H1 (cell line): ENCODE data around the gene ANKS1B. TPM values are rescaled to one million over a fixed set of nuclear protein-coding genes. Genes with fewer than 3 reads are reported as not detected.

Source experiments
- CTCF ChIA-PET: fragments of 300-600 bp; sonication (Branson Sonifier 250); formaldehyde crosslinking; loops from one replicate; lab custom pipeline; 2021; ENCODE audit not compliant: partially characterized antibody; lab: Charles Lee
- POLR2A ChIA-PET: fragments of 300-600 bp; sonication (Branson Sonifier 250); formaldehyde crosslinking; loops from one replicate; lab custom pipeline; 2021; ENCODE audit warnings: inconsistent platforms; ENCODE audit not compliant: partially characterized antibody; lab: Charles Lee
- DNase-seq, 2 experiments: peaks; one replicate each; pipeline versions ENCODE4 v3.0.0 to v3.0.0-alpha.2; 2010 to 2022; ENCODE audit warnings: low spot score in 2 of 2, low read depth in 1 of 2, mixed read lengths in 1 of 2
- FAIRE-seq: peaks from 2 replicates; lab custom pipeline; 2011; peaks lifted over from hg19 to GRCh38; lab: Jason Lieb, UNC
- H2AFZ ChIP-seq: 2 replicates; pipeline ENCODE4 v1.8.1; 2012; ENCODE audit warnings: low read length, inconsistent platforms
- H2AK5ac ChIP-seq: 2 replicates; pipeline ENCODE4 v1.6.1; 2013; ENCODE audit warnings: low read depth, low read length
- H2BK120ac ChIP-seq: replicated peaks from 2 replicates; pipeline ENCODE3; 2013; ENCODE audit warnings: low read depth, low read length, inconsistent platforms
- H2BK12ac ChIP-seq: 2 replicates; pipeline ENCODE4 v1.6.1; 2013; ENCODE audit warnings: low read depth, low read length
- H2BK15ac ChIP-seq: 2 replicates; pipeline ENCODE4 v1.6.1; 2013; ENCODE audit warnings: low read length
- H2BK20ac ChIP-seq: 2 replicates; pipeline ENCODE4 v1.6.1; 2013; ENCODE audit warnings: low read length
- H2BK5ac ChIP-seq: 2 replicates; pipeline ENCODE4 v1.6.1; 2013; ENCODE audit warnings: low read depth, low read length
- H3K14ac ChIP-seq: 2 replicates; pipeline ENCODE4 v1.6.1; 2013; ENCODE audit warnings: inconsistent platforms; ENCODE audit not compliant: insufficient read length
- H3K18ac ChIP-seq: 2 replicates; pipeline ENCODE4 v1.6.1; 2013; ENCODE audit warnings: low read length; ENCODE audit errors: extremely low read depth
- H3K23ac ChIP-seq: 2 replicates; pipeline ENCODE4 v1.6.1; 2013; ENCODE audit warnings: inconsistent platforms; ENCODE audit not compliant: insufficient read length
- H3K23me2 ChIP-seq: 2 replicates; pipeline ENCODE4 v1.6.1; 2013; ENCODE audit warnings: low read depth, low read length
- H3K27ac ChIP-seq: 2 replicates; pipeline ENCODE4 v1.6.1; 2011; ENCODE audit warnings: low read depth, low read length, inconsistent platforms
- H3K27me3 ChIP-seq, 4 experiments: replicated peaks in 1 of 4; 1 replicate in 1 of 4; 2 replicates in 3 of 4; pipeline versions ENCODE4 v1.6.1 to v1.8.1; 2011 to 2013; ENCODE audit warnings: low read length in 3 of 4, mild to moderate bottlenecking in 3 of 4, inconsistent platforms in 2 of 4, mixed read lengths in 2 of 4, moderate library complexity in 1 of 4; ENCODE audit not compliant: control insufficient read depth in 3 of 4, insufficient read depth in 3 of 4; ENCODE audit errors: extremely low read depth in 1 of 4
- H3K36me3 ChIP-seq, 4 experiments: 2 replicates each; pipeline versions ENCODE4 v1.6.1 to v1.8.1; 2011 to 2013; ENCODE audit warnings: mild to moderate bottlenecking in 4 of 4, low read length in 3 of 4, moderate library complexity in 2 of 4, control low read depth in 1 of 4, inconsistent platforms in 1 of 4; ENCODE audit not compliant: insufficient read depth in 4 of 4, control insufficient read depth in 2 of 4
- H3K4ac ChIP-seq: replicated peaks from 2 replicates; pipeline ENCODE3; 2013; ENCODE audit warnings: low read length, low read depth, mixed read lengths, inconsistent platforms; ENCODE audit not compliant: insufficient read length
- H3K4me1 ChIP-seq, 4 experiments: replicated peaks in 1 of 4; 1 replicate in 1 of 4; 2 replicates in 3 of 4; pipeline versions ENCODE4 v1.6.1 to v1.8.1; 2011 to 2013; ENCODE audit warnings: low read length in 3 of 4, inconsistent platforms in 2 of 4, mixed read lengths in 1 of 4; ENCODE audit not compliant: insufficient read depth in 4 of 4, control insufficient read depth in 3 of 4
- H3K4me2 ChIP-seq, 2 experiments: 2 replicates each; pipeline versions ENCODE4 v1.6.1 to v1.8.1; 2011 to 2013; ENCODE audit warnings: low read depth in 2 of 2, low read length in 2 of 2, control low read depth in 1 of 2, inconsistent platforms in 1 of 2, mild to moderate bottlenecking in 1 of 2; ENCODE audit not compliant: insufficient read depth in 1 of 2
- H3K4me3 ChIP-seq, 4 experiments: fragments of 200-600, 300-600 bp in 1 of 4; sonication (generic), shearing (Covaris generic), sonication (Bioruptor Twin) in 1 of 4; 2 replicates each; pipeline versions ENCODE4 v1.5.1 to v1.8.1; 2011 to 2016; ENCODE audit warnings: low read length in 4 of 4, low read depth in 3 of 4, control low read depth in 2 of 4, inconsistent platforms in 2 of 4, mild to moderate bottlenecking in 2 of 4, mixed read lengths in 1 of 4, moderate library complexity in 1 of 4; ENCODE audit not compliant: insufficient read depth in 2 of 4; ENCODE audit errors: extremely low read depth in 1 of 4
- H3K56ac ChIP-seq: replicated peaks from 2 replicates; pipeline ENCODE3; 2013; ENCODE audit warnings: low read depth, mild to moderate bottlenecking, mixed read lengths, low read length, inconsistent platforms; ENCODE audit not compliant: insufficient read length
- H3K79me1 ChIP-seq: 2 replicates; pipeline ENCODE4 v1.6.1; 2013; ENCODE audit warnings: low read depth, low read length, control low read depth
- H3K79me2 ChIP-seq, 2 experiments: 2 replicates each; pipeline versions ENCODE4 v1.6.1 to v1.8.1; 2012 to 2013; ENCODE audit warnings: low read length in 2 of 2, mild to moderate bottlenecking in 2 of 2, inconsistent platforms in 1 of 2; ENCODE audit not compliant: insufficient read depth in 2 of 2, control insufficient read depth in 1 of 2
- H3K9ac ChIP-seq, 4 experiments: replicated peaks in 1 of 4; 1 replicate in 1 of 4; 2 replicates in 3 of 4; pipeline versions ENCODE4 v1.6.1 to v1.8.1; 2011 to 2013; ENCODE audit warnings: low read depth in 3 of 4, low read length in 3 of 4, control low read depth in 2 of 4, mild to moderate bottlenecking in 2 of 4, moderate library complexity in 2 of 4, inconsistent platforms in 1 of 4; ENCODE audit errors: extremely low read depth in 1 of 4
- H3K9me3 ChIP-seq, 2 experiments: 2 replicates each; pipeline versions ENCODE4 v1.6.1 to v1.8.1; 2012 to 2013; ENCODE audit warnings: mild to moderate bottlenecking in 2 of 2, moderate library complexity in 2 of 2, control low read depth in 1 of 2, inconsistent platforms in 1 of 2, low read depth in 1 of 2, low read length in 1 of 2, mixed read lengths in 1 of 2; ENCODE audit not compliant: insufficient read depth in 2 of 2
- H4K20me1 ChIP-seq, 2 experiments: replicated peaks in 1 of 2; 2 replicates each; pipeline versions ENCODE3 to v1.8.1; 2011 to 2013; ENCODE audit warnings: inconsistent platforms in 2 of 2, low read length in 2 of 2, mild to moderate bottlenecking in 1 of 2; ENCODE audit not compliant: insufficient read depth in 2 of 2, control insufficient read depth in 1 of 2
- H4K5ac ChIP-seq: 2 replicates; pipeline ENCODE4 v1.6.1; 2013; ENCODE audit warnings: low read length, low read depth, mixed read lengths, inconsistent platforms; ENCODE audit not compliant: insufficient read length
- H4K8ac ChIP-seq: 2 replicates; pipeline ENCODE4 v1.8.0; 2013; ENCODE audit warnings: mild to moderate bottlenecking, moderate library complexity, low read length, inconsistent platforms; ENCODE audit not compliant: insufficient read depth; ENCODE audit errors: extremely low read depth
- H4K91ac ChIP-seq: replicated peaks from 2 replicates; pipeline ENCODE3; 2013; ENCODE audit warnings: low read length, mixed read lengths, inconsistent platforms; ENCODE audit not compliant: insufficient read length
- BRCA1 ChIP-seq: IDR thresholded peaks from 2 replicates; pipeline ENCODE4 v1.6.1; 2012; ENCODE audit warnings: low read depth, low read length, improper control_type of control experiment
- POLR2A ChIP-seq, 2 experiments: IDR thresholded peaks; 1 replicate in 1 of 2; 2 replicates in 1 of 2; pipeline ENCODE4 v1.6.1; 2011; ENCODE audit warnings: low read depth in 2 of 2, low read length in 2 of 2, mild to moderate bottlenecking in 2 of 2; ENCODE audit errors: control extremely low read depth in 1 of 2
- SP1 ChIP-seq: IDR thresholded peaks from 2 replicates; pipeline ENCODE4 v1.6.1; 2011; ENCODE audit warnings: low read depth, low read length
- TCF12 ChIP-seq: IDR thresholded peaks from 2 replicates; pipeline ENCODE4 v1.6.1; 2011; ENCODE audit warnings: low read depth, mild to moderate bottlenecking, low read length
- WGBS, 2 experiments: shearing (Covaris generic) in 1 of 2; methylation state at CpG; one replicate each; pipeline versions ENCODE4 v1.1.6 to v1.1.7; 2013 to 2015; ENCODE audit warnings: low lambda C conversion rate in 2 of 2, mixed read lengths in 2 of 2, inconsistent platforms in 1 of 2, low coverage in 1 of 2, missing lambda C conversion rate in 1 of 2; ENCODE audit not compliant: insufficient replicate concordance in 2 of 2, insufficient coverage in 1 of 2, insufficient read length in 1 of 2; ENCODE audit errors: extremely low coverage in 1 of 2, missing lambda C conversion rate in 1 of 2; 5-methylcytosine and 5-hydroxymethylcytosine counted together
- polyA plus RNA-seq, 7 experiments: library from polyadenylated mRNA; depleted of rRNA in 3 of 7; stranded (reverse) in 5 of 7; unstranded in 2 of 7; fragments of >200 nt in 5 of 7; fragments of 200-250 nt in 2 of 7; gene quantifications; 1 replicate in 5 of 7; 2 replicates in 1 of 7; 4 replicates in 1 of 7; pipeline versions ENCODE4 v1.2.1 to v1.2.3, GENCODE V29; 2011 to 2013; ENCODE audit warnings: missing spikeins in 2 of 7, mixed read lengths in 2 of 7
- total RNA-seq: library from RNA; stranded (reverse); fragmentation: NEBNext Ultra II Directional; extraction: Animal tissue kit (Norgen Biotek cat#: 25700); gene quantifications from 2 replicates; pipeline ENCODE4 v1.2.1, GENCODE V29; 2021

The ANKS1B gene
- total and polyA plus RNA-seq, 2 of the 8 experiments (the other 6 are each of a cell fraction or from before 2014, with no cell fraction given), result 2.7 to 6.1 TPM

DNA sequence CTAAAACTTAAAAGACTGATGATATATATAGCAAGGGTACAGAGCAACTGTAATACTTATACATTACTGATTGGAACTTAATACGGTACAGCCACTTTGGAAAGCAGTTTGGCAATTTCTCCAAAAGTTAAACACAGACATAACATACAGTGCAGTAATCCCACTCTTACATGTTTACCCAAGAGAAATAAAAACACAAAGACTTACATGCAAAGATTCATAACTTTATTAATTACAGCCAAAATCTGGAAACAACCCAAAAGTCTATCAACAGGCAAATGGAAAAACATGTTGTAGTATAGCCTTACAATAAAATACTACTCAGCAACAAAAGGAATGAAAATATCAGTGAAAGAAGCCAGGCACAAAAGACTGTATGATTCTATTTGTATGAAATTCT lies 252.6 kb downstream of the ANKS1B start:
- Histone ChIP-seq H2BK12ac (no peak overlapping the region), H4K8ac (no peak overlapping the region), H2BK20ac (no peak overlapping the region), H2BK120ac (no peak overlapping the region), H3K27me3 (no peaks in the 10 kb centered on the region), H3K23ac (no peak overlapping the region), H3K14ac (no peak overlapping the region), H3K4me2 (no peak overlapping the region), H3K36me3 (no peaks in the 10 kb centered on the region), H3K79me1 (no peaks in the 10 kb centered on the region), H2BK5ac (no peak overlapping the region), H2AFZ (no peak overlapping the region), H4K91ac (no peak overlapping the region), H3K23me2 (no peaks in the 10 kb centered on the region), H3K4me1 (no peaks in the 10 kb centered on the region), H2AK5ac (no peak overlapping the region), H3K4me3 (no peak overlapping the region), H3K9me3 (no peaks in the 10 kb centered on the region), H2BK15ac (no peak overlapping the region), H4K5ac (no peak overlapping the region), H3K27ac (no peak overlapping the region), H3K56ac (no peak overlapping the region), H3K79me2 (no peaks in the 10 kb centered on the region), H3K18ac (no peak overlapping the region), H3K4ac (no peak overlapping the region), H4K20me1 (no peaks in the 10 kb centered on the region), H3K9ac (no peak overlapping the region)
- DNase-seq (no peak), FAIRE-seq (no peak)
- TF ChIP-seq SP1, result no peak
- TF ChIP-seq TCF12, result no peak
- TF ChIP-seq BRCA1, result no peak
- TF ChIP-seq POLR2A (IDR thresholded peaks at IDR 0.05; ENCODE audit: control extremely low read depth in 1 of 2, low read depth in 2 of 2, low read length in 2 of 2), result no peak
- POLR2A ChIA-PET, result no interaction called here
- WGBS, 2 experiments, result 91% methylated on average over 1 of the region's 1 CpG; no CpG with 5 or more reads in 1 of the 2 experiments
- CTCF ChIA-PET, result no interaction called here
